ENCODE measurements around the gene EHD3.

DNA sequence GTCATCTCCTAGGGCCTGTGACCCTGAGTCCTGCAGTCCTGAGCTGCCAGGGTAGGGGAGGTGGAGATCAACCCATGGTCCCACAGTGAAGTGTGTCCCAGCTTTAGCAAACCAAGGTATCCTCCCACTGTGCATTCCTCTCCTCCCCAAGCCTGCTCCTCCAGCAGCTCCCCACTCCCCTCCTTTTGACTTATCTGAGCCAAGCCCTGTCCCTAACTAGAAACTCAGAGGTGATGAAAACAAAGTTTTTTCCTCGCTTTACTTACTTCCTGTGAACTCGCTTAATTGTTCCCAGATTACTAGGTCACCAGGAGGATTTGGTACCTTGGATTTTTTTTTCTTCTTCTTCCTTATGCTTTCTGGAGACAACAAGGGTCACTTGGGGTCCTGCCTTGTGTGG lies 80.8 kb downstream of the EHD3 start:
- TF ChIP-seq POLR2A (IDR thresholded peaks at IDR 0.05; ENCODE audit: low read length) (no peak), GATA1 (IDR thresholded peaks at IDR 0.05; ENCODE audit: low read depth, low read length) (no peak)
